Hepatocyte (in vitro differentiated cells): Measurements from ENCODE around the gene SPDEF. TPM values are rescaled to one million over a fixed set of nuclear protein-coding genes. Genes with fewer than 3 reads are reported as not detected.

Experiments
- DNase-seq: peaks from one replicate; pipeline ENCODE4 v3.0.0-alpha.2; 2016; ENCODE audit warnings: low spot score
- H2AFZ ChIP-seq: fragments of 200-600 bp; sonication (generic); 2 replicates; pipeline ENCODE4 v1.6.0; 2016; ENCODE audit warnings: antibody characterized with exemption, mild to moderate bottlenecking
- H3K27ac ChIP-seq: fragments of 200-600 bp; sonication (generic); 2 replicates; pipeline ENCODE4 v1.5.1; 2016; ENCODE audit warnings: mild to moderate bottlenecking
- H3K27me3 ChIP-seq: fragments of 200-600 bp; sonication (generic); 2 replicates; pipeline ENCODE4 v1.6.1; 2016
- H3K36me3 ChIP-seq: fragments of 200-600 bp; sonication (generic); replicated peaks from 2 replicates; pipeline ENCODE4 v1.5.1; 2016; ENCODE audit warnings: low read depth; ENCODE audit not compliant: insufficient read depth
- H3K4me1 ChIP-seq: fragments of 200-600 bp; sonication (generic); 2 replicates; pipeline ENCODE4 v1.5.1; 2016; ENCODE audit warnings: mild to moderate bottlenecking, moderate library complexity; ENCODE audit not compliant: insufficient read depth
- H3K4me2 ChIP-seq: fragments of 200-600 bp; sonication (generic); 2 replicates; pipeline ENCODE4 v1.6.0; 2016
- H3K4me3 ChIP-seq: fragments of 200-600 bp; sonication (generic); 2 replicates; pipeline ENCODE4 v1.5.1; 2016; ENCODE audit warnings: mild to moderate bottlenecking
- H3K79me2 ChIP-seq: fragments of 200-600 bp; sonication (generic); 2 replicates; pipeline ENCODE4 v1.6.0; 2017; ENCODE audit warnings: mild to moderate bottlenecking
- H3K9me2 ChIP-seq: fragments of 200-600 bp; sonication (generic); replicated peaks from 2 replicates; pipeline ENCODE4 v1.6.0; 2017; ENCODE audit warnings: mild to moderate bottlenecking; ENCODE audit not compliant: insufficient read depth
- H3K9me3 ChIP-seq: fragments of 200-600 bp; sonication (generic); 2 replicates; pipeline ENCODE4 v1.5.1; 2016; ENCODE audit warnings: low read depth, mild to moderate bottlenecking
- H4K20me1 ChIP-seq: fragments of 200-600 bp; sonication (generic); 2 replicates; pipeline ENCODE4 v1.6.0; 2016; ENCODE audit warnings: mild to moderate bottlenecking; ENCODE audit not compliant: insufficient read depth, poor library complexity, severe bottlenecking
- CTCF ChIP-seq: fragments of 200-600 bp; sonication (generic); IDR thresholded peaks from 2 replicates; pipeline ENCODE4 v1.5.1; 2016; ENCODE audit warnings: antibody characterized with exemption, mild to moderate bottlenecking; ENCODE audit not compliant: poor library complexity
- EZH2 ChIP-seq: fragments of 200-600 bp; sonication (generic); IDR thresholded peaks from 2 replicates; pipeline ENCODE4 v1.6.1; 2016; ENCODE audit warnings: antibody characterized with exemption, mild to moderate bottlenecking, borderline replicate concordance
- EZH2phosphoT487 ChIP-seq: fragments of 200-600 bp; sonication (generic); IDR thresholded peaks from one replicate; pipeline ENCODE4 v1.6.1; 2018; ENCODE audit warnings: antibody characterized with exemption, mild to moderate bottlenecking, low read depth, moderate library complexity; ENCODE audit not compliant: unreplicated experiment, severe bottlenecking
- WGBS: methylation state at CpG from one replicate; pipeline ENCODE4 v1.1.6; 2016; ENCODE audit warnings: low lambda C conversion rate; ENCODE audit errors: missing lambda C conversion rate; 5-methylcytosine and 5-hydroxymethylcytosine counted together
- polyA plus RNA-seq: library from polyadenylated mRNA; unstranded; fragments of >200 nt; fragmentation: Nextera tagmentation; extraction: Ambion mirVana; gene quantifications from 2 replicates; pipeline ENCODE4 v1.2.1, GENCODE V29; 2016
- total RNA-seq: library from RNA; depleted of rRNA; stranded (reverse); fragments of >200 nt; gene quantifications from 2 replicates; pipeline ENCODE4 v1.2.3, GENCODE V29; 2014

SPDEF gene
- total and polyA plus RNA-seq, 2 experiments from 2014 or later = 0.80 to 1.5 TPM

DNA sequence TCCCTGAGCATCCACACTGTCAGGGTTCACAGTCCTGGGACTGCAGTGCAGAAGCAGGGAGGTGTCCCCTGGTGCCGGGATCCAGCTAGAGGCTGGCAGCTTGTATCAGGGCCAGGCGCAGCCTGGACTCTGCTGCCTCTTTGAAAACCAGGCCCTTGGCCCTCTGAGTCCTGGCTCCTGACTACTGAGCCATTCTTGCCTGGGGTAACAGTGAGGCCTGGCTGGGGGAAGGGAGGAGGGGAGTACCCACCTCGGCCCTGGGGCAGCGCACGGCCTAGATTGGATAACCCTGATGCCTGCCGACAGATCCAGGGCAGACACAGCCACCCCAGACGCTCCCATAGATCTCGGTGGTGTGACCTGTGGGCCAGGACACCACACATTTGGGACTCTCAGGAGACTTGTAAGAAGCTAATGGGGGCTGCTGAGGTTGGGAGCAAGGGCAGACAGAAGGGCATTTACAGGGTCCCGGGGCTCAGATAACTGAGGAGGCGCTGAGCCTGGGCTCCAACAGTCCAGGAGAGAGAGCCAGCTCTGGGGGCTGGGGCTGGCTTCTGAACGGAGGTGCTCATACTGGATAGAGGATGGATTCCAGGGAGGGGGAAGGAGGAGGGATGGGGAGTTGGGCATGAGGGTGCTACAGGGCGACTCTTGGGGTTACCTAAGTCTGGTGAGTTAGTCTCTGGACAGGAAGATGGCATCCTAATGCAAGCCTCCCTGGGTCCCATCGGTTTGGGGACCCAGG, 30.5 kb downstream of the SPDEF start:
- Histone ChIP-seq H3K9me3 (no peaks in the 10 kb centered on the region), H3K4me1 (peaks cover 12% of the 10 kb centered on the region), H3K36me3 (no peaks in the 10 kb centered on the region), H3K4me3 (no peak overlapping the region), H3K27me3 (no peaks in the 10 kb centered on the region), H3K9me2 (no peaks in the 10 kb centered on the region), H3K27ac (peak overlapping the region; percentile 72), H3K79me2 (no peaks in the 10 kb centered on the region), H3K4me2 (no peak overlapping the region), H4K20me1 (no peaks in the 10 kb centered on the region), H2AFZ (no peak overlapping the region)
- no peak for DNase-seq
- no peak for TF ChIP-seq CTCF
- TF ChIP-seq EZH2phosphoT487 = no peak
- TF ChIP-seq EZH2 = no peak
- WGBS = 75% methylated on average over 13 of the region's 13 CpGs

DNA sequence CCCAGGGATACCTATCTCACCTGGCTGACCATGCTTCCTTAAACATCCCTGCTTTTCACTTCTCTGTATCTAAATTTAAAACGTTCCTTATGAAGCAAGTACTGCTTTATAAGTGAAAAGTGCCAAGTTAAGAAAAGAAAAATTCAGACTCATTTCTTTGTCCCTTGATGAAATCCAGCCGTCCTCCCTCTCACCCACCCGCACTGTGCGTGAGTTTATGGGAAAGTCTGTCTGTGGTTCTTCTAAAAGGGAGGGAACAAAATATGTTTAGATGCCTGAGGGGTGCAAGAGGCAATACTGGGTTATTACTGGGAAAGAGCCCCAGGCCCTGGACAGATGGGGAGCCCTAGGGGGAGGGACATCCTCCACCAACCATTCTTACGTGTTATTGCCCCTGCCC, 31.2 kb downstream of the SPDEF start:
- no peaks in the 10 kb centered on the region for H3K9me2 ChIP-seq
- WGBS = 61% methylated on average over 5 of the region's 5 CpGs

DNA sequence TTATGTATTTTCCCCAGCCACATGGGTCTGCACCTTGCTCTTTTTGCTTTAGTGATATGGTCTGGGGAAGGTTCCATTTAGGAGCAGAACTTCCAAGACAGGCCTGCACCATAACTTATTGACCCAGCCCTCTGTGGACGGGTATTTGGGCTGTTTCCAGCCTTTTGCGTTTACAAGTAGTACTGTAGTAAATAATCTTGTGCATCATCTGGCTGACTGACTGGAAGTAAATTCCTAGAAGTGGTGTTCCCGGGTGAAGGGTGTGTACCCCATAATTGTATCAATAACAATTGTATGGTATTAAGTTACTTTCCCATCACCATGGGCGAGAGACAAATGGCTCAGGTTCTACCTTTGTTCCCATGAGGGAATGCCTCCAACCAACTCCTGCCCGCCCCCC, 31.6 kb downstream of the SPDEF start:
- H3K9me3 ChIP-seq = no peaks in the 10 kb centered on the region
- H4K20me1 ChIP-seq = no peaks in the 10 kb centered on the region
- peak overlapping the region; percentile 72 for H3K27ac ChIP-seq
- H3K4me1 ChIP-seq = peaks cover 12% of the 10 kb centered on the region
- H3K27me3 ChIP-seq = no peaks in the 10 kb centered on the region
- no peaks in the 10 kb centered on the region for H3K36me3 ChIP-seq
- H2AFZ ChIP-seq = no peak overlapping the region
- TF ChIP-seq CTCF (no peak), EZH2phosphoT487 (no peak), EZH2 (no peak)
- 57% methylated on average over 5 of the region's 5 CpGs for WGBS
- H3K79me2 ChIP-seq = no peaks in the 10 kb centered on the region
- no peak overlapping the region for H3K4me3 ChIP-seq
- H3K9me2 ChIP-seq = no peaks in the 10 kb centered on the region
- no peak for DNase-seq
- H3K4me2 ChIP-seq = no peak overlapping the region

More for the DNA sequence above, 31.2 kb downstream of the SPDEF start:
- Histone ChIP-seq H3K4me2 (no peak overlapping the region), H3K4me3 (no peak overlapping the region), H3K27me3 (no peaks in the 10 kb centered on the region), H3K27ac (peak overlapping the region; percentile 72), H3K9me3 (no peaks in the 10 kb centered on the region), H2AFZ (no peak overlapping the region), H3K4me1 (peaks cover 12% of the 10 kb centered on the region), H3K36me3 (no peaks in the 10 kb centered on the region), H3K79me2 (no peaks in the 10 kb centered on the region), H4K20me1 (no peaks in the 10 kb centered on the region)
- no peak for DNase-seq
- no peak for TF ChIP-seq CTCF
